ENCODE data around the gene GTSE1.
"Not testable (repeated sequence)": the region's sequence is repeated elsewhere in the genome, so short reads cannot be mapped to it uniquely, and the experiment has no call there.

The GTSE1 gene

DNA sequence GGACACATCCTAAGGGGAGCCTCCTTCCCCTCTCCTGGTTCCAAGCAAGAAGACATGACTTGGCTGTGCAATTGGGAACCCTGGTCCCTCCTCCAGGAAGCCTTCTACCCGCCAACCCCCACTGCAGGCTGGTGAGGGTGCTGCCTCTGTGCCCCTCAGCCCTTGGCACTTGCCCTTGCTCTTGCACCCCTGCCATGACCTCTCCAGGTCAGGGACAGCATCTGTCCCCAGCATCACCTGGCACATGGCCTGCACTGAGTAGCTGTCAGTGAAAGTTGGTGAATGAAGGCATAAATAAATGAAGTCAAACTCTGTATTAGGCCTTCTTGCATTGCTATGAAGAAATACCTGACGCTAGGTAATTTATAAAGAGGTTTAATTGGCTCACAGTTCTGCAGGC is 1.9 kb upstream of the GTSE1 start:
- no peak for DNase-seq

DNA sequence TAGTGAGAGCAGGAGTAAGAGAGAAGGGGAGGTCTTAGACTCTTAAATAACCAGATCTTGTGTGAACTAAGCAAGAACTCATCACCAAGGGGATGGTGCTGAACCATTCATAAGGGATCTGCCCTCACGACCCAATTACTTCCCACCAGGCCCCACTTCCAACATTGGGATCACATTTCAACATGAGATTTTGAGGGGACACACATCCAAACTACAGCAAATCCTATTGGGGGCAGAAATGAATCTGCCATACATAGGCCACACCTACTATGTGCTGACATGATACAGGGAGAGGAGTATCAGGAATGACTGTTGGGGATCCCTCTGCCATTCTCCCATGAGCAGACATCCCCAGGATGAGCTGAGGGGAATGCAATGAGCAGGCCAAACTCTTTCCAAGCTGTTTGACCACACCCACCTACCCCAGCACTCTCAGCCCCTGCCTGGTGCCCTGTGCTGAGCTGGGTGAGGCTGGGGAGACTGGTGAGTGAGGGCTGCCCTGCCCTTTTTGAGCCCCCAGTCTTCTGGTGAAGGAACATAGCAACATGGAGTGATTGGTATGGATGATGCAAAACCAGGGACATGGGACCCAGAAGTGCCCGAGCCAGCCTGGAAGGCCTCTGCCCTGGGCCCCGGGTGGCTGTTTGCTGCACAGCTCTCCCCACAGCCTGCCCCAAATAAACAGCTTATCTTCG is 1.2 kb upstream of the GTSE1 start:
- no peak for DNase-seq

DNA sequence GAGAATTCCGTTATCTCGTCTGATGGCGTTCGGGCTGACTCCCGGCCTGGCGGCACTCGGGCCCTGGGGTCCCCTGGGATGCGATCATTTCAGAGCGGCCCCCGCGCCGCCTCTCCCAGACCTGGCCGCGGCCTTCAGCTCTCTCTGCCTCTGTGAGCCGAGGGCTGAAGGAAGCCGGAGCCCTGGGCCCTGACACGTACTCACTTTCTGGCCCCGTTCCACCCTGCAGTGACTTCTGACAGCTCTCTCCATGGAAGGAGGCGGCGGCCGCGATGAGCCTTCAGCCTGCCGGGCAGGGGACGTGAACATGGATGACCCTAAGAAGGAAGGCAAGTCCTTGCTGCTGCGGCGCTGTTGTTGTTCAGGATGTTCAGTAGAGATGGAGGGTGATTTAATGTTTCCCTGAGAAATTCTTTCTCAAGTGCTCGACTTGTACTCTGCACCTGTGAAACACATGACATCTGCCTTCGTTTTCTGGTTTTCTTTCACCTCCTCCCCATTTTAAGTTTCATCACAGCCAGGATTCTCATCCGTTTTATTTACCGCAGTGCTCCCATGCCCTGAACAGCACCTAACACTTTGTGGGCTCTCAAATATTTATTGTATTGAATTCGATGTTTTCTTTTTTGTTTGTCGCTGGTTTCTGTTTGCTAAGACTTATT is 612 bp downstream of the GTSE1 start:
- DNase-seq = no peak

DNA sequence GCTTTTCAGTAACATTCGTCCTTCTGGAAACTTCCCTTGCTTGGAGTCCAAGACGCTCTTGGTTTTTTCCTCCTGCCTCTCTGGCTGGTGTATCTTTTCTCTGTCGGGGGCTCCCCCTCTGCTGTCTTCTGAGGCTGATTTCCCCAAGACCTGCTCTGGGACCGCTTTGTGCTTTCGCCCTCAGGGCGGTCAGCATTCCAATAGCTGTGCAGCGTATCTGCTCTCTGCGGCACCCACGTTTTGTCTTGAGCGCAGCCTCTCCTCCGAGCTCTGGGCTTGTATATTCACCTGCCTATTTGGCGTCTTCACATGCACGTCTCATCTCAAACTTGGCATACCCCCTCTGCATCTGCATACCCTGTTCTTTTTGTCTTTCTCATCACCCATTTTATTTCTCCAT is 2.4 kb downstream of the GTSE1 start:
- no peak for DNase-seq

DNA sequence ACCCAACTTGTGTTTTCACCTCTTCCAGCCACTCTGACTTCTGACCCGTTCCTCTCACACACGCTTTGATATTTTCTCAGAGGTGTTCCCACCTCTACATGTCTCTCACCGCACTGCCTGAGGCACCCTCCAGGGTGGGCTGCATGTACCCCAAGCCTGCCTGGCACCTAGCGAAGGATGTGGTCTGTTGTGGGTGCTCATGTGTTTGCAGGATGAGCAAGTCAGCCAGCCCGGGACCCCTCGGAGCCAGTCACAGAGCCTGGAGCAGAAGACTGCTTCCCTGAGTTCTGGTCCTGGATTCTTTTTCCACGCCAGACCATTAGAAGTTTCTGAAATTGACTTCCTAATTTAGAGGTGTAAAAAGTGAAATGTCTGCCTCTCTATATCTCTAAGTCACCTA is 3.8 kb downstream of the GTSE1 start:
- DNase-seq = no peak

DNA sequence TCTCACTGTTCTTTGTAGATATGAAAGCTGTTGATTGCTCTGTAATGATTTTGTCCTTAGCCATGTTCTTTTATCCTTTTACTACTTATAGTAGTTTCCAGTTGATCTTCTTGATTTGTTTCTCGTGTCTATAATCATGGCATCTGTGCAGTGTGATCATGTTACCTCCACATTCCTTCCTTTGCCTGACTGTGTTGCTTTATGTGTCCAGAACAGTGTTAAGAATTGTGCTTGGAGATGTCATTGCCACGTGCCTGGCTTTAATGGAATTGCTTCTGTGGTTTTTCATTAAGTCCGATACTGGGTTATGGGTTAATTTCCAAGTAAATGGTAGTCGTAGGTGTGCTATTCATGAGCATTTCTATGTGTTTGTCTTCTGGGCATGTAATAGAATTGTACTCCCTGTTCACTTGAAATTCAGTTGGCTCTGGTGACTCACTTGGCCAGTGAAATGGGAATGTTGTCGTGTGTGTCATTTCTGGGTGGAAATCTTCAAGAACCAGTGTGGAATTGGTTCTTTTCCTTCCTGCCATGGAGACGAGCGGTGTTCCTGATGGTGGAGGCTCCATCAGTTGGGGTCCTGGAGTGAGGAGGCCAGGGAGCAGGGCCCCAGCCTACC is 6.8 kb downstream of the GTSE1 start:
- no peak for DNase-seq

DNA sequence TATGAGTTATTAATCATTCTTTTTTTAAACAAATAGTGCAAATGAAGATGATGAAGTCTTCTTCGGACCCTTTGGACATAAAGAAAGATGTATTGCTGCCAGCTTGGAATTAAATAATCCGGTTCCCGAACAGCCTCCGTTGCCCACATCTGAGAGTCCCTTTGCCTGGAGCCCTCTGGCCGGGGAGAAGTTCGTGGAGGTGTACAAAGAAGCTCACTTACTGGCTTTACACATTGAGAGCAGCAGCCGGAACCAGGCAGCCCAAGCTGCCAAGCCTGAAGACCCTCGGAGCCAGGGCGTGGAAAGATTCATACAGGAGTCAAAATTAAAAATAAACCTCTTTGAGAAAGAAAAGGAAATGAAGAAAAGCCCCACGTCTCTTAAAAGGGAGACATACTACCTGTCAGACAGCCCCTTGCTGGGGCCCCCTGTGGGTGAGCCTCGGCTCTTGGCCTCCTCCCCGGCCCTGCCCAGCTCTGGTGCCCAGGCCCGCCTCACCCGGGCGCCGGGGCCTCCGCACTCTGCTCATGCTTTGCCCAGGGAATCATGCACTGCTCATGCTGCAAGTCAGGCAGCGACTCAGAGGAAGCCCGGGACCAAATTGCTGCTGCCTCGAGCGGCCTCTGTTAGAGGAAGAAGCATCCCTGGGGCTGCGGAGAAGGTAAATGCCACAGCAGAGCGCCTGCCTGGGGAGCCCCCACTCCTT is 11.8 kb downstream of the GTSE1 start:
- DNase-seq = no peak

DNA sequence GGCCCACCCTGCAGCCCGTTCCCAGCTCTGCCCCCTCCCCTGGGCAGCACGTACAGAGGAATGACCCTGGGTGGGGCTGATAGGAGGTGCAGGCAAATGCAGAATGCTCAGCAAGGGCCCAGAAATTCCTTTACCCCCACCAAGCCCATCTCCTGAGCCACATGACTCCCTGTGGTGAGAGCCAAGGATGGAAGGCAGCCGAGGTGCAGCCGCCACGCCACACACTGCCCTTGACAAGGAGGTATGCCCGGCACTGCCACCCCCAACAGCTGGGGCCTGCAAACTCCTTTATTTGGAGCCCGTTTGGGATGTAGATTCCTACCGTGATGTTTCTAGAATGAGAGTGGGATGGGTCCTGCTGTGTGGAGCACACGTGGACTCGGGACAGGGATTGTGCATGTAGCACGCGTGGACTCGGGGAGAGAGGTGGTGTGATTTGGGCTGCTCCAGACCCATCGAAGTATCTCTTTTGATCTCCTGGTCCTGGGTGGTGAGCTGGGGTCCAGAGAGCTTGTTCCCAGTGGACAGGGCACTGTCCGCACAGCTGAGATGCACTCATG is 12.9 kb downstream of the GTSE1 start:
- no peak for DNase-seq

DNA sequence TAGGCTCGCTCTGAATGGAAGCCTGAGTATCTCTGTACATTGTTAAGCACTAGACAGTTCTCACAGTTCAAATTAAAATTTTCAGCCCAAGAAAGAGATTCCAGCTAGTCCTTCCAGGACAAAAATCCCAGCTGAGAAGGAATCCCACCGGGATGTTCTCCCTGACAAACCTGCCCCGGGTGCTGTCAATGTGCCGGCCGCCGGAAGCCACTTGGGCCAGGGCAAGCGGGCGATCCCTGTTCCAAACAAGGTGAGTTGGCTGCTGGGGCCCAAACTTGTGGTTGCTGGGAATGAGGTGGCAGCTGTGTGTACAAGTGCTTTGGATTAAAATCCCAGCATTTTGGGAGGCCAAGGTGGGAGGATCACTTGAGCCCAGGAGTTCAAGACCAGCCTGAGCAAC is 15.4 kb downstream of the GTSE1 start:
- no peak for DNase-seq

DNA sequence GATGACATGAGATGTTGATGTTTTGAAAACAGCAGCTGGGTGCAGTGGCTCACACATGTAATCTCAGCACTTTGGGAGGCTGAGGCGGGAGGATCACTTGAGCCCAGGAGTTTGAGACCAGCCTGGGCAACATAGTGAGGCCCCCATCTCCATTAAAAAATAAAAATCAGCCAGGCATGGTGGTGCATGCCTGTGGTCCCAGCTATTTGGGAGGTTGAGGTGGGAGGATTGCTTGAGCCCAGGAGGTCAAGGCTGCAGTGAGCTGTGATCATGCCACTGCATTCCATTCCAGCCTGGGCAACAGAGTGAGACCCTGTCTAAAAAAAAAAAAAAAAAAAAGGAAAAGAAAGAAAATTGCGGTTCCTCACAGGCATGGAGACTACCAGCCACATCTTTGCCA is 16.2 kb downstream of the GTSE1 start:
- DNase-seq = not testable (repeated sequence)

DNA sequence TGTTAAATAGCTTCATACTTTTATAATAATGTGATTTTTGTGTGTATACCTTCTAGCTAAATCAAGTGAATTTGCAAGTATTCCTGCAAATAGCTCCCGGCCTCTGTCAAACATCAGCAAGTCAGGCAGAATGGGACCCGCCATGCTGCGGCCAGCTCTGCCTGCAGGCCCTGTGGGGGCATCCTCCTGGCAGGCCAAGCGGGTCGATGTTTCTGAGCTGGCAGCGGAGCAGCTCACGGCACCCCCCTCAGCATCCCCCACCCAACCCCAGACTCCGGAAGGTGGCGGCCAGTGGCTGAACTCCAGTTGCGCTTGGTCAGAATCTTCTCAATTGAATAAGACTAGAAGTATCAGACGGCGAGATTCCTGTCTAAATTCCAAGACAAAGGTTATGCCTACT is 19.3 kb downstream of the GTSE1 start:
- no peak for DNase-seq

DNA sequence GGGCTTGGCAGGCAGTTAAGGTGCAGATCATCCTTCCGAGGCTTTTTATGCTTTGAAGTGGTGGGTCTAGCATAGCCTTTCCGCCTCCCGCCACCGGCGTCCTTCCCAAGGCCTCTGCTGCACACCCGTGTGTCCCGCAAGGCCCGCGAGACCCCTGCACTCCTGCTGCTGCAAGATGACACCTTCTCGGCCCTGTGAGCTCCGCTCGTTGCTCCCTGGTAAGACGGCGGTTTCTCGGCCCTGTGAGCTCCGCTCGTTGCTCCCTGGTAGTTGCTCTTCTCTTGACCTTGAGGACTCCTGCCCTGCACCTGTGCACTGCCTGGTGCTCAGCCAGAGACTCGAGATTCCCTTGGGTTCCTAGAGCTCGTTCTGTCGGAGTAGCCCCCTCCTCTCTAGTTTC is 21.0 kb downstream of the GTSE1 start:
- no peak for DNase-seq

DNA sequence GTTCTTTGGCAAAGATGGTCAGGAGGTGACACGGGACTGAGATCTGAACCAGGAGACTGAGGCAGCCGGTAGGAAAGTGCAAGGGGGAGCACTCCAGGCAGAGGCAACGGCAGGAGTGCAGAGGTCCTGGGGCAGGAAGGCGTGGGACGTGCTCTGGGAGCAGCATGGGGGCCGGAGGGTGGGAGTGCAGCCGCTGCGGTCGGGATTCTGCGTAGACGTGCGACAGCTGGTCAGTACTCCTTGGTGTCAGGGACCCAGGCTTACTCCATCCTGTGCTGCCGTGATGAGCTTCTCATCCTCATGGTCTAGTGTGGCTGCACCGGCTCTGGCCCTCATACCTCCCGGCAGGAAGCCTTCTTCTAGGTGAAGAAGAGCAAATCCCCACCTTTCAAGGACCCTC is 21.9 kb downstream of the GTSE1 start:
- no peak for DNase-seq

DNA sequence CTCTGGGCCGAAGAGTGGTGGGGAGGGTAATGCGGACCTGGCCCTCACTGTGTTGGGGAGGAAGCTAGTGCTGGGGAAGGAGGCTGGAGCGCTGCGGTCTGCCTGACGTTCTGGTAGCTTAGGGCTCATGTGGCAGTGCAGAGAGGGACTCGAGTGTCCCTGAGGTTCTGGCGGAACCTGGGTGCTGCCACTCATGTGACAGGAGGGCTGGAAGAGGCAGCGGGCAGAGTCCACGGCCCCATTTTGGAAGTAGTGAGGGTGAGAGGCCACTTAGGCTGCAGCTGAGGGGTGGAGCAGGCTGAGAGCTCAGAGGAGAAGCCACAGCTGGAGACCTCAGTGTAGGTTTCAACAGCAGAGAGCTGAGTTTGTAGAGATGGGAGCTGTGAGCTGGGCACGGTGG is 22.6 kb downstream of the GTSE1 start:
- DNase-seq = no peak

DNA sequence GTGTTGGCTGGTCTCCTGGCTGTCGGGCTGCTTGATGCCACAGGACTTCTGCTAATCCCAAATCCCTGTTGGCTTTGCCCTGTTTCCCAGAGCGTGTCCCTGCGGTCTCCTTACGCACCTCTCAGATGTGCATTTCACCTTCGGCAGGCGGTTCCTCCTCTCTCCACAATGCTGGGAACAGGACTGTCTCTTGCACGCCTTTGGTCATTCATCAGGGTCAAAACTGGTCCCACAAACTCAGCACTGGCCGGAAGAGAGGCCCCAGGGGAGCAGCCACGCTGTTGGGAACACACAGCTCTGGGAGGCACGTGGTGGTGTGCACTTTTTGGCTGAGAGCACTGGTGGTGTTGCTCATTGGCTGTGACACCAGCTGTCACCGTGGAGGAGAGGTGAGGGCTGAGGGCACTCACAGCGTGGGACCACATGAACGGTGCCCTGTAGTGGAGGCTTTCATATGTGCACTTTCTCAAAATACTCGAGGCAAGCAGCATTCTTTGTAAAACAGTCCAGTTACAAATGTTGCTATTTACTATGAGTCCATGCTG is 23.6 kb downstream of the GTSE1 start:
- no peak for DNase-seq

DNA sequence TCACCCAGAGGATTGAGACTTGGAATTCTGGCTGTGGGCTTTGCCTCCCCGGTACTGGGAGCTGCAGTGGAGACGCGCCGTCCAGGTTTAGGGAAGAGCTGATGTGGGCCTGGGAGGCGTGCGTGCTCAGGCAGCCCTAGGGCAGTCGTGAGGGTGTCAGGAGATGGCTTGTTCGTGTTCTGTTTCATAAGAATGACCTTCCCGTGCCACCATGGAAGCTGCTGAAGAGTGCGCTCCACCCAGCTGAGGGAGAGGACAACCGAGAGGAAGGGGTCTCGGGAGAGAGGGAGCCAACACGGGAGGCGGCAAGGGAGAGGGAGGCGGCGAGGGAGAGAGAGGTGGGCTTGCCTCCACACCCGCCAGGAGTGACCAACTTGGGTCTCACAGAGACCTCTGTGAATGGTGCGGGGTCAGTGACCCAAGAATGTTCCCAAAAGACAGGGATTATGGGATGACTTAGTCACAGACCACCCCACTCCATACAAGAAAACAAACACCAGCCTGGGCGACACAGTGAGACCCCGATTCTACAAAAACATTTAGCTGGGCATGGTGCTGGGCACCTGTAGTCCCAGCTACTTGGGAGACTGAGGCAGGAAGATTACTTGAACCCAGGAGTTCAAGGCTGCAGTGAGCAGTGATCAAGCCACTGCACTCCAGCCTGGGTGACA is 24.2 kb downstream of the GTSE1 start:
- DNase-seq = no peak

DNA sequence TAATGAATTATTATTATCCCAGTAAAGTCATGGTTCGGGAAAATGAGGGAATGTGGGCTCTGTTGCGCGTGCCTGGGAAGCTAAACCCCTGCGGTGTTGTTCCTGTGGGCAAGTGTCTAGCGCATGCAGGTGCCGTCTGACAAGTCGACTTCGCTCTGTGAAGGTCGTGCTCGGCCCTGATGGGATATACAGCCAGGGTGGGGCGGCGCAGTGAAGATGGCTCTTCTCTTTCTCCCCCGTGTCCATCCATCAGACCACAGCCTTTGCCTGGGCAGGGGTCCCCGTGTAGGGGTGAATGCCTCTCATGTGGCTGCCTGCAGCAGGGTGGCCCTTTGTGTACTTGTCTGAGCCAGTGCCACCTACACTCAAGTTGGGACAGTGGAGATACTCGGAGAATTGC is 26.0 kb downstream of the GTSE1 start:
- no peak for DNase-seq

DNA sequence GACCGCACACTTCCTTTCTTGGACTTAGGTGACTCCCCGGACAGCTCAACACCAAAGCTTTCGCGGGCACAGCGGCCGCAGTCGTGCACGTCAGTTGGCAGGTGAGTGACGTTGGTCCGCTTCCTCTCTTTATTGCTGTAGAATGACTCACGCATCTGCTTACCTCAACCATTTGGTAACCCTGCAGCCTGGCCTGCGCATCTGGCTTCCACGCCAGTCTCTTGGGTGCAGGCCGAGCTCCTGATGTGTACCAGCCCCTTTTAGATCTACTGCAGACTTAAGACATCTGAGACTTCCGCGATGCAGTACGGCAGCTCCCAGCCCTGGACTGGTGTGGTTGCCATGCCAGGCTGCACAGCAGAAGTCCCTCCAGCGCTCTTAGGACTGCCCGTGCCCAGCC is 26.5 kb downstream of the GTSE1 start:
- DNase-seq = no peak

DNA sequence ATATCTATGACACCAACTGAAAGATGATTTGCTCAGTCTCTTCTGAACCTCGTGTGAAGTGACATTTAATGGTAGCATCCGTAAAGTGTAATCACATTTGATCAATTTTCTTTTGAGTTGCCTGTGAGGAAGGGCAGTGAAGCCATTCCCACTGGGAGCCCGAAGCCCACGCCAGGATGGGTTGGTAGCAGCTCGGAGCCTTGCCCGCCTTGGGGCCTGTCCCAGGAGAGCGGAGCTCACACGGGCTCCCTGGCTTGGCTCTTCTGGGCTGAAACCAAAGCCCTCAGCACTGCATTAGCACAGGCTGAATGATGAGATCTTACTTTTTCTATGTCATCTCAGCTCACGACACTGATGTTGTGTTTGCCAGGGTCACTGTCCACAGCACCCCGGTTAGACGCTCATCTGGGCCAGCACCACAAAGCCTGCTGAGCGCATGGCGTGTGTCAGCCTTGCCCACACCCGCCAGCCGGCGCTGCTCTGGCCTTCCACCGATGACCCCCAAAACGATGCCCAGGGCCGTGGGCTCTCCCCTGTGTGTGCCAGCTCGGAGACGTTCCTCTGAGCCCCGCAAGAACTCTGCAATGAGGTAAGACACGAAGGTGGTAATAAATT is 29.5 kb downstream of the GTSE1 start:
- DNase-seq = no peak

DNA sequence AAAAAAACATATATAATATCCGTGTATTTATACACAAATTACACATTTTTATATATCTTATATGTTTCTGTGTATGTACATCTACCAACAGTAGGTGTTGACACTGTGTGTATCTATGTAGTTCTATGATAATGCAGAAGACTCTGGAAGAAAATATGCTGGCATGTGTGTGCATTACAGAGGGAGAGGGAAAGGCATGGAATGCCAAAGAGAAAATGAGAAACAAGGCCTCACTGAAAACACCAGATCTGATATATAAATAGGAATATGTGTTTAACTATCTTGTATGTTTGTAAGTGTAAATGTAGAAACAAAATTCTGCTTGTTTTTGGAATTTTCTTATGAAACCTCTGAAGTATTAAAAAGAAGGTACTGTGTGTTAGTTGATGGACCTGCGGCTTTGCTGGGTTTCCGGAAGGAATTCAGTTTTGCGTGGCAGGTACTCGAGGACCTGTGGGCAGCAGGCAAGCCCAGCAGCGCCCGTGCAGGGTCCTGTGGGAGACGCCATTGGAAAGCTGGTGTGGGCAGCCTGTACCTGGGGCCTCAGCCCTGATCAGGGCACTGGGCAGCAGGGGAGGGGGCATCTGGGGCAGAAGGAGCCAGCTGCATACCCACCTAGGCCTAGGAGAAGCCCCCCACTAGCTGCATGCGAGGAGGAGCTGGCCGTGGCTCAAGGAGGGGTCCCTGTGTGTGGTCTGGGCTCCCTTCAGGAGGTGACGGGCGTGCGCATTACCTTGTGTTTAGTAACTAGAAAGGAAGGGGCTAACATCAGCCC is 31.2 kb downstream of the GTSE1 start:
- no peak for DNase-seq

DNA sequence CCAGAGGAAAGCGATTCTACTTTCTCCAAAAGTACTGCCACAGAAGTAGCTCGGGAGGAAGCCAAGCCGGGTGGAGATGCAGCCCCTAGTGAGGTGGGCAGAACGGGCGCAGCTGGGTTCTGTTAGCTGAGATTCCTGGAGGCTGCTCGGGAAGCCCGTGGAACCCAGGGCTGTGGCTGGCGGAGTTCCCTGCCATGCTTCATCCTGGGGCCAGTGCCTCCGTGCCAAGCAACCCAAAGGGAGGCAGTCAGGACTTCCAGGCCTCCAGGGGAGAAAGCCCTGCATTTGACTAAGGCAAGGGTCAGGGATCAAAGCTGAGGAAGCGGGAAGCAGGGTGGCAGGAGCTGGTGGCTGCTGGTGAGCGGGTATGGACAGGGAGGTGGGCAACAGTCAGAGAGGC is 32.1 kb downstream of the GTSE1 start:
- no peak for DNase-seq
